ENCODE measurements around the gene DUSP6.

GRCh38 chr12:89364058-89364457 is 11.8 kb upstream of the DUSP6 start:
- TF ChIP-seq TEAD4 (IDR thresholded peaks at IDR 0.05; ENCODE audit: low read depth, low read length), result no peak
- TF ChIP-seq JUND (IDR thresholded peaks at IDR 0.05; ENCODE audit: low read length), result no peak
- TF ChIP-seq EZH2 (IDR thresholded peaks at IDR 0.05; ENCODE audit: low read depth, low read length, severe bottlenecking), result no peak
- no peak for TF ChIP-seq GABPA (IDR thresholded peaks at IDR 0.05; ENCODE audit: borderline replicate concordance, insufficient read depth, low read length)
- TF ChIP-seq CTCF (IDR thresholded peaks at IDR 0.05; ENCODE audit: control extremely low read depth in 1 of 3, insufficient read depth in 1 of 3, low read depth in 1 of 3, low read length in 3 of 3), result no peak
- TF ChIP-seq POLR2A (IDR thresholded peaks at IDR 0.05; ENCODE audit: control extremely low read depth in 1 of 2, low read depth in 2 of 2, low read length in 2 of 2), result no peak
- TF ChIP-seq USF2 (IDR thresholded peaks at IDR 0.05; ENCODE audit: low read length), result no peak
- no peak for TF ChIP-seq NRF1 (IDR thresholded peaks at IDR 0.05; ENCODE audit: low read depth, low read length)
- no peak for TF ChIP-seq TBP (IDR thresholded peaks at IDR 0.05; ENCODE audit: low read depth, low read length)
- TF ChIP-seq SP1 (IDR thresholded peaks at IDR 0.05; ENCODE audit: low read depth, low read length), result no peak
